ENCODE data around the gene SECISBP2. TPM values are rescaled to one million over a fixed set of nuclear protein-coding genes. Genes with fewer than 3 reads are reported as not detected.
"Not testable (repeated sequence)": the region's sequence is repeated elsewhere in the genome, so short reads cannot be mapped to it uniquely, and the experiment has no call there.

SECISBP2 gene
- 56.7 and 62.6 TPM in 2 replicates for total RNA-seq
- long read RNA-seq, partial matches to known transcripts = 31 of 53 reads
- long read RNA-seq, other reads (novel, unspliced or antisense) = 17 of 53 reads

GRCh38 chr9:89318123-89319014 is at the start of gene SECISBP2:
Gene SECISBP2 (plus strand): TSS chr9:89318500. CDS start chr9:89318577, 77 bp downstream.
- H3K36me3 Mint-ChIP-seq (ENCODE audit: low read depth) = peaks cover 23% of the 10 kb centered on the region

GRCh38 chr9:89273528-89274279 is 44.6 kb upstream of the SECISBP2 start:
- Mint-ChIP-seq H3K27me3 (ENCODE audit: low read depth) (no peaks in the 10 kb centered on the region), H3K4me3 (no peak overlapping the region), H3K9me3 (peaks cover 35% of the 10 kb centered on the region), H3K36me3 (ENCODE audit: low read depth) (peaks cover 37% of the 10 kb centered on the region), H3K4me1 (no peaks in the 10 kb centered on the region), H3K27ac (ENCODE audit: unreplicated experiment) (no peak overlapping the region)
- DNase-seq (ENCODE audit: low read depth, low spot score) = no peak
- no peak for TF ChIP-seq CTCF (conservative IDR thresholded peaks at IDR 0.05)

More at GRCh38 chr9:89318123-89319014, at the start of gene SECISBP2:
- Mint-ChIP-seq H3K27me3 (ENCODE audit: low read depth) (peaks cover 6% of the 10 kb centered on the region), H3K4me1 (peaks cover 70% of the 10 kb centered on the region), H3K9me3 (no peaks in the 10 kb centered on the region), H3K27ac (ENCODE audit: unreplicated experiment) (peak within 1 kb of the TSS; percentile 98), H3K4me3 (peak within 1 kb of the TSS; percentile 90)
- peak; percentile 92 for DNase-seq (ENCODE audit: low read depth, low spot score)
- TF ChIP-seq CTCF (conservative IDR thresholded peaks at IDR 0.05) = peak; percentile 87

GRCh38 chr9:89274838-89275237 is 43.5 kb upstream of the SECISBP2 start:
- peaks cover 37% of the 10 kb centered on the region for H3K36me3 Mint-ChIP-seq (ENCODE audit: low read depth)
- no peak for DNase-seq (ENCODE audit: low read depth, low spot score)
- TF ChIP-seq CTCF (conservative IDR thresholded peaks at IDR 0.05) = no peak
- H3K27ac Mint-ChIP-seq (ENCODE audit: unreplicated experiment) = no peak overlapping the region
- no peaks in the 10 kb centered on the region for H3K27me3 Mint-ChIP-seq (ENCODE audit: low read depth)
- H3K9me3 Mint-ChIP-seq = peaks cover 31% of the 10 kb centered on the region
- H3K4me3 Mint-ChIP-seq = no peak overlapping the region
- H3K4me1 Mint-ChIP-seq = no peaks in the 10 kb centered on the region

GRCh38 chr9:89276040-89276439 is 42.3 kb upstream of the SECISBP2 start:
- Mint-ChIP-seq H3K36me3 (ENCODE audit: low read depth) (peaks cover 37% of the 10 kb centered on the region), H3K9me3 (peaks cover 31% of the 10 kb centered on the region)
- not testable (repeated sequence) for H3K4me1 Mint-ChIP-seq; DNase-seq (ENCODE audit: low read depth, low spot score); H3K4me3 Mint-ChIP-seq; H3K27ac Mint-ChIP-seq (ENCODE audit: unreplicated experiment); H3K27me3 Mint-ChIP-seq (ENCODE audit: low read depth)

- Mint-ChIP-seq H3K9me3 (peaks cover 26% of the 10 kb centered on the region), H3K36me3 (ENCODE audit: low read depth) (peaks cover 33% of the 10 kb centered on the region), H3K27me3 (ENCODE audit: low read depth) (no peaks in the 10 kb centered on the region), H3K4me3 (no peak overlapping the region), H3K4me1 (no peaks in the 10 kb centered on the region), H3K27ac (ENCODE audit: unreplicated experiment) (peak overlapping the region; percentile 12)
- DNase-seq (ENCODE audit: low read depth, low spot score) = no peak
- TF ChIP-seq CTCF (conservative IDR thresholded peaks at IDR 0.05) = no peak
Observed at GRCh38 chr9:89277043-89277442, 41.3 kb upstream of the SECISBP2 start.
